Mucosa of rectum (tissue), 2 donors: ENCODE results near the gene ITPRID1.

Source experiments
- H3K27ac ChIP-seq, 2 donors: one replicate each; pipeline ENCODE4 v1.7.0; 2013; ENCODE audit warnings: inconsistent platforms in 2 of 2, low read depth in 2 of 2, low read length in 2 of 2
- H3K27me3 ChIP-seq, 2 donors: one replicate each; pipeline ENCODE4 v1.7.0; 2013; ENCODE audit warnings: low read length in 2 of 2; ENCODE audit not compliant: control insufficient read depth in 2 of 2, insufficient read depth in 2 of 2
- H3K36me3 ChIP-seq, 2 donors: one replicate each; pipeline ENCODE4 v1.7.0; 2013; ENCODE audit warnings: low read length in 2 of 2; ENCODE audit not compliant: control insufficient read depth in 2 of 2, insufficient read depth in 2 of 2
- H3K4me1 ChIP-seq, 2 donors: one replicate each; pipeline ENCODE4 v1.7.0; 2013; ENCODE audit warnings: low read length in 2 of 2, mild to moderate bottlenecking in 1 of 2; ENCODE audit not compliant: control insufficient read depth in 2 of 2, insufficient read depth in 2 of 2
- H3K4me3 ChIP-seq, 2 donors: one replicate each; pipeline ENCODE4 v1.7.0; 2013; ENCODE audit warnings: low read length in 2 of 2
- H3K9ac ChIP-seq, 2 donors: one replicate each; pipeline ENCODE4 v1.7.0; 2013; ENCODE audit warnings: low read length in 2 of 2, low read depth in 1 of 2, mild to moderate bottlenecking in 1 of 2
- H3K9me3 ChIP-seq, 2 donors: one replicate each; pipeline ENCODE4 v1.7.0; 2013; ENCODE audit warnings: low read length in 2 of 2; ENCODE audit not compliant: control insufficient read depth in 2 of 2
- donor health status: healthy.
- donor health status: Normal muscosa, but diverticular disease.

ITPRID1 gene

GRCh38 chr7:31687024-31687748, 173.3 kb downstream of the ITPRID1 start, which contains the start of gene PPP1R17:
Gene PPP1R17 (plus strand): TSS chr7:31687215. CDS start chr7:31692442, 5,227 bp downstream.
- H3K4me3 ChIP-seq: no peak within 1 kb of the TSS
- no peaks in the 10 kb centered on the region for H3K4me1 ChIP-seq
- H3K27me3 ChIP-seq: no peaks in the 10 kb centered on the region
- no peaks in the 10 kb centered on the region for H3K9me3 ChIP-seq
- no peak within 1 kb of the TSS for H3K27ac ChIP-seq
- no peaks in the 10 kb centered on the region for H3K36me3 ChIP-seq
- no peak within 1 kb of the TSS for H3K9ac ChIP-seq

DNA sequence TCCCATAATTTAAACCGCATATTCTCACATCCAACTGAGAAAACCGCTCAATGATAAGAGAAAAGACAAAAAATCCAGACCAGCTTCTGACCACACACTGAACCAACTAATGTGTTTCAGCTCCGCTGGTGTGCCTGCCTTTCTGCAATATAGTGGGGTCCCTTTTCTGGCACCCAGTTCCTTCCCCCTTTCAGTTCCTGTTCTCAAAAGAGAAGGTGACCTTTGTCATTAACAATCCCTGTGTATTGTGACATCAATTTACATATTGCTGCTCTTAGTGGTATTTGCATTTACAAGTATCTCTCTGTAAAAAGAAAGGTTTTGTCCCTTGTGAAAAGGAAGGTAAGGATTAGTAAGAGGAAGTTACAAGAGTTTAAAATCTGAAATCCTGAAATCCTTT, 174.5 kb downstream of the ITPRID1 start:
- H3K4me3 ChIP-seq: no peak overlapping the region
- no peaks in the 10 kb centered on the region for H3K4me1 ChIP-seq
- H3K9ac ChIP-seq: no peak overlapping the region
- H3K27me3 ChIP-seq: no peaks in the 10 kb centered on the region
- H3K36me3 ChIP-seq: no peaks in the 10 kb centered on the region
- no peak overlapping the region for H3K27ac ChIP-seq
- no peaks in the 10 kb centered on the region for H3K9me3 ChIP-seq

- H3K27ac ChIP-seq: no peak overlapping the region
- H3K36me3 ChIP-seq: no peaks in the 10 kb centered on the region
- H3K4me1 ChIP-seq: no peaks in the 10 kb centered on the region
- no peak overlapping the region for H3K4me3 ChIP-seq
- H3K27me3 ChIP-seq: no peaks in the 10 kb centered on the region
- no peaks in the 10 kb centered on the region for H3K9me3 ChIP-seq
- H3K9ac ChIP-seq: no peak overlapping the region
Observed at GRCh38 chr7:31688996-31689395, 175.1 kb downstream of the ITPRID1 start.

DNA sequence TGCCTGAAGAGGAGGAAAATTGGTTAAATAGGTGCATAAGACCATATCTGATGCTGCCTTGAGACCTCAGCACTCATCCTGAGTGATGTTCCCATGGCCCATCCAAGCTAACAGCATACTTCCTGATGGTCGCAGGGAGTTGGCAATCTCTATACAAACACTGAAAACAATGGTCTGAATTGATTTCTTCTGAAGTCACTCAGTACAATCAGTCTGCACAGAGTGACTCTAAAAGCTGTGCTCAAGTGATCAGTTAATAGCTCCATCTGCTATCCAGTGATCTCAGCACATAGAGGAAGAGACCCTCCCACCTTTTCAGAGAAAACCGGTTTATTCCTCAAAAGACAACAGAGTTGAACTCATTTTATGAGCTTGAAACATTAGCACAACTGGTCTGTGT, 177.0 kb downstream of the ITPRID1 start:
- Histone ChIP-seq H3K27ac (no peak overlapping the region), H3K27me3 (no peaks in the 10 kb centered on the region), H3K4me1 (no peaks in the 10 kb centered on the region), H3K9ac (no peak overlapping the region), H3K9me3 (no peaks in the 10 kb centered on the region), H3K36me3 (no peaks in the 10 kb centered on the region), H3K4me3 (no peak overlapping the region)

GRCh38 chr7:31692451-31692850, 178.6 kb downstream of the ITPRID1 start:
- Histone ChIP-seq H3K4me1 (no peaks in the 10 kb centered on the region), H3K9ac (no peak overlapping the region), H3K9me3 (no peaks in the 10 kb centered on the region), H3K27ac (no peak overlapping the region), H3K36me3 (no peaks in the 10 kb centered on the region), H3K4me3 (no peak overlapping the region), H3K27me3 (no peaks in the 10 kb centered on the region)

DNA sequence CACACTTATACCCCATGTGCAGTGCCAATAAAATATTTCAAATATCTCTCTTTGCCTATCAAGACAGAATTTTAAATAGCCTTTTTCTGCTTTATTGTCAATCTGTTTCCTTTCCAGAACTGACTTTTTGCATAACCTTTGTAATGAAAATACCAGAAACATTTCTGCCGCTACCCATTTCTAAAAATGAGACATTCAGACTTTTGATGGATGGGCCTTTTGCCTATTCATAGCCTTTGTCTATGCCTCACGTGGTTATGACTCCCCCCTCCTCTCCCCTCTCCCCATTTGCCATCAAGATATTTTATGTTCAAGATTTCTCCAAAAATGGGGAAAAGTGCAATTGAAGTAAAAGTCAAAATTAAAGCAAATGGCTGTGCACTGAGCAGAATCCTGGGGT, 179.0 kb downstream of the ITPRID1 start:
- H3K36me3 ChIP-seq: no peaks in the 10 kb centered on the region
- H3K27ac ChIP-seq: no peak overlapping the region
- H3K4me1 ChIP-seq: no peaks in the 10 kb centered on the region
- no peaks in the 10 kb centered on the region for H3K9me3 ChIP-seq
- H3K9ac ChIP-seq: no peak overlapping the region
- H3K4me3 ChIP-seq: no peak overlapping the region
- no peaks in the 10 kb centered on the region for H3K27me3 ChIP-seq

DNA sequence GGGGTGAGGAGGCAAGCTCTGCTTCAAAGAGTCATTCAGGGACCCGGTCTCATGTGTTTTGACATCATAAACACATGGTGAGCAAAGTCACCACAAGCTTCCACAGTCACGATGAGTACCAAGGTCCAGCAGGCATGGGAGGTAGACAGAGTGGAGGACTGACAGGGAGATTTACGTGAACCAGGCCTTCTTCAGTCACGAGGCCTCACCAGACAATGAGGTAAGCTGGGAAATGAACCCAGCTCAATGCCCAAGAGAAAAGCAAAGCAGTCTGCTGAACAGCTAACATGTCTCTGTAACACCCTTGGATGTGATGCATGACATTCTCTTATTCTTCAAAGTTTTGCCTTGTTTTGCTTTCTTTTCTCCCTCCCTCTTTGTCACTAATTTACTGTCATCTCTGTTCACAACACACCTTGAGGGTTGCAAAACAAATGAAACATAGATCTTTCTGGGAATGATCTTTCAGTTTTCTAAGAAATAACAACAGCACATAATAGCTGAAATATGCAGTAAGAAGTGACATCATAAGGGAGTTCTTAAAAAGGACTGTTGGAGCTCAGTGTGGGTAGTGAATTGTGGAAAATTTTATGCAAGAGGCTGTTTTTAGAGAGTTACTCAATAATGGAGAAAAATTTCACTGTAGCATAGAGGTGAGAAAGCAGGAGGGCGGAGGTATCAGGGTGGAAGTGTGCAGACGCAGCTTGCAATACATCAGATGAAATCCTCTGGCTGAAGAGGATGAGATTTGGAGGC, 182.1 kb downstream of the ITPRID1 start:
- no peak overlapping the region for H3K27ac ChIP-seq
- H3K4me1 ChIP-seq: no peaks in the 10 kb centered on the region

DNA sequence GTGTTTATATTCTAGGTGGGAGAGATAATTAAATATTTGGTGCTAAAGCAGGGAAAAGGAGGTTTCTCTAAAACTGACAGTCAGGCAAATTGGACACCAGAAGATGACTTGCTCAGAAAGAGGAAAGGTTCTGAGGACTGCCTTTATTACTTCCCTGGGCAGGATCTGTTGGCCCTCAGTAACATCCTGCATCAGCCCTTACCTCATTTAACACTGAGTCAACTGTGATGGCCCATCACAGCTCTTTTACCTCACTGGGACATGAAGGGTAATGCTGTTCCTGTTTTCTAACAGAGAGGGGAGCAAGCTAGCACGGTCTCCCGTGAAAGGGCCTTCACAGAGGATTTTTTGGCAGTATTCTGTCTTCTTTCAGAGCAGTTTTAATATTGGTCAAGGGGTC, 185.2 kb downstream of the ITPRID1 start:
- no peaks in the 10 kb centered on the region for H3K4me1 ChIP-seq
- no peaks in the 10 kb centered on the region for H3K36me3 ChIP-seq
- no peaks in the 10 kb centered on the region for H3K9me3 ChIP-seq
- no peaks in the 10 kb centered on the region for H3K27me3 ChIP-seq
- no peak overlapping the region for H3K4me3 ChIP-seq
- no peak overlapping the region for H3K27ac ChIP-seq
- no peak overlapping the region for H3K9ac ChIP-seq

More for the DNA sequence above, 182.1 kb downstream of the ITPRID1 start:
- no peaks in the 10 kb centered on the region for H3K9me3 ChIP-seq
- no peaks in the 10 kb centered on the region for H3K36me3 ChIP-seq
- H3K27me3 ChIP-seq: no peaks in the 10 kb centered on the region
- no peak overlapping the region for H3K9ac ChIP-seq
- H3K4me3 ChIP-seq: no peak overlapping the region

DNA sequence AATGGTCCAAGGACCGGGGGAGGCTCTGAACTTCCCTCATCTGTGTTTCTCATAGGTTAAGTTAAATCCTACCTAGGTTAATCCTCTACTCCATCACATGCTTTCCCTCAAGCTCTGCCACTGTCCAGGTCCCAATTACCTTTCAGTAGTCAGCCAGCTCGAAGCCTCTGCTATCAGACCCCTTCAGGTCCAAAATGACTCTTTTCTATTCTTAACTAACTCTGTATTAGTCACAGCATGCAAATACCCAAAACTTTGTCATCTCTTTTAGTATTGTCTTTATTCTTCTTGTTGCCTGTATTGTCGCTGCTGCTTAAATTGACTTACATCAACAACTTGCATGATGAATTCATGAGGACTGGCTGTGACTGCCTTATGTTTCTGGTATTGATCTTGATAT, 188.5 kb downstream of the ITPRID1 start:
- no peak overlapping the region for H3K27ac ChIP-seq
- no peaks in the 10 kb centered on the region for H3K4me1 ChIP-seq
- no peaks in the 10 kb centered on the region for H3K9me3 ChIP-seq
- H3K27me3 ChIP-seq: no peaks in the 10 kb centered on the region
- no peaks in the 10 kb centered on the region for H3K36me3 ChIP-seq
- H3K9ac ChIP-seq: no peak overlapping the region
- no peak overlapping the region for H3K4me3 ChIP-seq

DNA sequence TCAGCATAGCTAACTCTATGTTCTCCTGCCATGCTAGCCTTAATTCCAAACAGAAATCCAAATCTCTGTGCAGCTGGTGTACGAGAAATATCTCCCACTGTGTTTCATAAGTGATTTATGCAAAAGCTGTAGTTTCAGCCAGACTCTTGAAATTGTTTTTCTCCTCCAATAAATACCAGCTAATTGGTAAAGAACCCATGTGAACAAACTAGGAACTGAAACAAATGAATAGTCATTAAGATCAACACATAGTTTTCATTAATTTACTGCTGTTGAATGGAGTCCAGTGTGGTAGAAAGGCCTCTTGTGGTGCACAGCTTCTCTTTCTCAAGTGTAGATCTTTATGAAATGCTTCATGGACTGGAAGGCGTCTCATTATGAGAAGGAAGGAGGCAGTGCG, 191.5 kb downstream of the ITPRID1 start:
- Histone ChIP-seq H3K27ac (no peak overlapping the region), H3K4me1 (no peaks in the 10 kb centered on the region), H3K4me3 (no peak overlapping the region), H3K27me3 (no peaks in the 10 kb centered on the region), H3K36me3 (no peaks in the 10 kb centered on the region), H3K9me3 (no peaks in the 10 kb centered on the region), H3K9ac (no peak overlapping the region)
